G401 (cell line): ENCODE data around the gene BEAN1. TPM values are rescaled to one million over a fixed set of nuclear protein-coding genes. Genes with fewer than 3 reads are reported as not detected.
A peak's percentile ranks its signal among the peaks of the same experiment; 100 is the strongest.

Source experiments
- DNase-seq: peaks from one replicate; pipeline ENCODE4 v3.0.0-alpha.2; 2015; ENCODE audit warnings: low spot score
- in situ Hi-C: cut with HindIII; loops from 2 replicates; pipeline ENCODE4 v1.10.0; 2016; ENCODE audit warnings: low sequenced_read_pairs, mixed read lengths
- total RNA-seq: library from RNA; depleted of rRNA; stranded (reverse); fragments of >200 nt; shearing (Covaris generic); gene quantifications from 2 replicates; pipeline ENCODE4 v1.2.3, GENCODE V29; 2014

The BEAN1 gene
- total RNA-seq, 1 experiment from 2014 or later = not detected

GRCh38 chr16:66478733-66479511, 51.8 kb downstream of the BEAN1 start:
- DNase-seq = peak; percentile 52
- in situ Hi-C loops = no loop called here

- in situ Hi-C loops = no loop called here
- no peak for DNase-seq
These were observed 52.7 kb downstream of the BEAN1 start for GRCh38 chr16:66479661-66480264.

- DNase-seq = no peak
- in situ Hi-C loops = no loop called here
These were observed 53.4 kb downstream of the BEAN1 start for GRCh38 chr16:66480265-66481080.

GRCh38 chr16:66481081-66481942, 54.2 kb downstream of the BEAN1 start:
- DNase-seq = no peak
- in situ Hi-C loops = no loop called here

- DNase-seq = no peak
- in situ Hi-C loops = no loop called here
These were observed 54.9 kb downstream of the BEAN1 start for GRCh38 chr16:66481943-66482390.

GRCh38 chr16:66483689-66484452, 56.8 kb downstream of the BEAN1 start:
- peak; percentile 73 for DNase-seq
- in situ Hi-C loops = no loop called here

GRCh38 chr16:66484453-66485213, 57.5 kb downstream of the BEAN1 start:
- in situ Hi-C loops = no loop called here
- no peak for DNase-seq

- no peak for DNase-seq
- in situ Hi-C loops = no loop called here
These were observed 58.3 kb downstream of the BEAN1 start for GRCh38 chr16:66485376-66485775.

- in situ Hi-C loops = no loop called here
- no peak for DNase-seq
These were observed 59.2 kb downstream of the BEAN1 start for GRCh38 chr16:66486199-66486772.

- in situ Hi-C loops = no loop called here
- no peak for DNase-seq
These were observed 59.9 kb downstream of the BEAN1 start for GRCh38 chr16:66486773-66487579.

- DNase-seq = no peak
- in situ Hi-C loops = no loop called here
These were observed 60.6 kb downstream of the BEAN1 start for GRCh38 chr16:66487580-66488275.

- no peak for DNase-seq
- in situ Hi-C loops = no loop called here
These were observed 61.4 kb downstream of the BEAN1 start for GRCh38 chr16:66488505-66488904.

- no peak for DNase-seq
- in situ Hi-C loops = no loop called here
These were observed 62.3 kb downstream of the BEAN1 start for GRCh38 chr16:66489385-66489784.

- in situ Hi-C loops = no loop called here
- no peak for DNase-seq
These were observed 62.7 kb downstream of the BEAN1 start for GRCh38 chr16:66489818-66490217.

- in situ Hi-C loops = no loop called here
- no peak for DNase-seq
These were observed 64.0 kb downstream of the BEAN1 start for GRCh38 chr16:66490774-66491715.
